ENCODE results near the gene MBLAC1. TPM values are rescaled to one million over a fixed set of nuclear protein-coding genes. Genes with fewer than 3 reads are reported as not detected.

Gene MBLAC1
- total and polyA plus RNA-seq, 9 of the 15 experiments (the other 6 are each of a cell fraction or from before 2014, with no cell fraction given) = 0.03 to 3.1 (median 0.52) TPM

DNA sequence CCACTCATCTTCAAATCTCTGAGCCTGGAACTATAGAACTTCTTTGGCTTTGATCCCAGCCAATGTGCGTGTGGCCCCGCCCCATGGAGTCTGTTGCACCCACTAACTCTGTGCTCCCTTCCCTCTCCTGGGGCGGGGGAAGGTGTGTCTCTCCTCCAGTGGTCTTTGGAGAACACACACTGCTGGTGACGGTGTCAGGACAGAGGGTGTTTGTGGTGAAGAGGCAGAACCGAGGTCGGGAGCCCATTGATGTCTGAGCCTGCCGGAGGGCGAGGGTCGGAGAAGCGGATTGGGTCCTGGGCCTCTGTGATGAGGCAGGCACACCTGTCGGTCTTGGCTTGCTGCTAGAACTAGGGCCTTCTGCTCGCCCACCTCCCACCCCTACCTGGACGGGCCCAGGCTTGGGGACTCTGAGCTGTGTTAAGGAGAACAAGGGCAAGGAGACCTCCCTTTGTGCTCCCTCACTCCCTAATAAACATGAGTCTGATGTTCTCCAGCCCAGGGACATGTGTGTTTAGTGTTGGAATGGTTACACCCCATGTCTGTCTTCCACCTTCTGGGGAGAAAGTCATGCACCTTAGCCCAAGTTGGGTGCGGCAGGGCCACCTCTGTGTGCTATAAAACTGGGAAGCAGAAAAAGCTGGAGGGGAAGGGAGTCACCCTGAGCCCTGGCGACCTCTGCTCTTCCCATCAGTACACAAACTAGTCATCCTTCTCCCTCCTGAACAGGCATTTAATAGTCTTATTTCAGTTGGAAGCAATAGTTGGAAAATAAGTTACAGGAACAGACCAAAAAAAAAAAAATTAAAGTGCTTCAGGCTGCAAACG lies 27.2 kb downstream of the MBLAC1 start (continued):
- TF ChIP-seq CXXC5 (CRISPR knock-in tag; IDR thresholded peaks at IDR 0.05) = no peak
- no peak for TF ChIP-seq KLF13 (tag; IDR thresholded peaks at IDR 0.05; ENCODE audit: borderline replicate concordance, low read depth)
- no peak for TF ChIP-seq ZFP1 (CRISPR knock-in tag; IDR thresholded peaks at IDR 0.05)
- no peak for TF ChIP-seq E4F1 (CRISPR knock-in tag; IDR thresholded peaks at IDR 0.05; ENCODE audit: borderline replicate concordance)
- no peak for TF ChIP-seq REST (IDR thresholded peaks at IDR 0.05; ENCODE audit: borderline replicate concordance)
- peak; percentile 23; the same call in 1 of the 2 replicates for TF ChIP-seq REST (CRISPR knock-in tag; IDR thresholded peaks at IDR 0.05; ENCODE audit: low read depth)
- no peak for TF ChIP-seq ZKSCAN8 (CRISPR knock-in tag; IDR thresholded peaks at IDR 0.05)
- no peak for TF ChIP-seq ZNF780A (CRISPR knock-in tag; IDR thresholded peaks at IDR 0.05)
- no peak for TF ChIP-seq ZNF57 (CRISPR knock-in tag; IDR thresholded peaks at IDR 0.05)
- no peak for TF ChIP-seq TARDBP (IDR thresholded peaks at IDR 0.05)
- TF ChIP-seq MAZ (CRISPR knock-in tag; conservative IDR thresholded peaks at IDR 0.05 in 1 of 2, IDR thresholded peaks at IDR 0.05 in 1 of 2) = no peak
- no peak for TF ChIP-seq EWSR1 (IDR thresholded peaks at IDR 0.05; ENCODE audit: borderline replicate concordance, low read depth, partially characterized antibody)
- no peak for TF ChIP-seq RBM17 (IDR thresholded peaks at IDR 0.05; ENCODE audit: borderline replicate concordance, low read depth, low read length)
- TF ChIP-seq ZNF830 (CRISPR knock-in tag; IDR thresholded peaks at IDR 0.05) = no peak
- TF ChIP-seq HEY1 (CRISPR knock-in tag; IDR thresholded peaks at IDR 0.05; ENCODE audit: borderline replicate concordance) = no peak
- TF ChIP-seq ZNF140 (CRISPR knock-in tag; IDR thresholded peaks at IDR 0.05) = no peak
- TF ChIP-seq POLR2AphosphoS5 (IDR thresholded peaks at IDR 0.05; ENCODE audit: control insufficient read depth, insufficient read depth, low read depth, low read length) = no peak
- TF ChIP-seq SUPT5H (IDR thresholded peaks at IDR 0.05) = 0 out of 2 replicates have a peak, but pooled peaks have one; percentile 50
